Measurements from ENCODE around the gene UBD. TPM values are rescaled to one million over a fixed set of nuclear protein-coding genes. Genes with fewer than 3 reads are reported as not detected.

The UBD gene
- total and polyA plus RNA-seq, 4 donors = 2.1 to 19.4 (median 8.6) TPM

GRCh38 chr6:29521006-29521680, 38.4 kb downstream of the UBD start:
- Histone ChIP-seq H3K4me3 (no peak overlapping the region), H3K27me3 (ENCODE audit: control insufficient read depth in 3 of 3, insufficient read depth in 3 of 3, low read length in 2 of 3) (no peaks in the 10 kb centered on the region), H3K9me3 (ENCODE audit: control insufficient read depth in 4 of 4, insufficient read depth in 3 of 4, low read length in 3 of 4) (peaks cover 0 to 6% (median 0%) of the 10 kb centered on the region in 4 donors), H3K4me1 (ENCODE audit: control insufficient read depth in 5 of 5, insufficient read depth in 5 of 5, low read length in 5 of 5) (no peaks in the 10 kb centered on the region), H3K36me3 (ENCODE audit: control insufficient read depth in 4 of 4, insufficient read depth in 4 of 4, low read length in 4 of 4) (no peaks in the 10 kb centered on the region), H3K9ac (ENCODE audit: insufficient read depth in 1 of 2, low read length in 2 of 2) (no peak overlapping the region), H3K27ac (ENCODE audit: low read depth in 1 of 2, low read length in 1 of 2) (no peak overlapping the region)
- TF ChIP-seq CTCF (IDR thresholded peaks at IDR 0.05; ENCODE audit: control extremely low read depth, extremely low read depth) = no peak
- no peak for ATAC-seq (ENCODE audit: insufficient read depth, low FRiP score)
- 57 to 71% methylated on average over 8 of the region's 8 CpGs for WGBS, 2 donors
- DNase-seq = no peak

- no peak overlapping the region for H3K9ac ChIP-seq (ENCODE audit: insufficient read depth in 1 of 2, low read length in 2 of 2)
- no peak for TF ChIP-seq CTCF (IDR thresholded peaks at IDR 0.05; ENCODE audit: control extremely low read depth, extremely low read depth)
- no peak overlapping the region for H3K27ac ChIP-seq (ENCODE audit: low read depth in 1 of 2, low read length in 1 of 2)
- peaks cover 0 to 6% (median 0%) of the 10 kb centered on the region in 4 donors for H3K9me3 ChIP-seq (ENCODE audit: control insufficient read depth in 4 of 4, insufficient read depth in 3 of 4, low read length in 3 of 4)
- WGBS, 2 donors = 86 to 87% methylated on average over 4 of the region's 4 CpGs
- no peaks in the 10 kb centered on the region for H3K36me3 ChIP-seq (ENCODE audit: control insufficient read depth in 4 of 4, insufficient read depth in 4 of 4, low read length in 4 of 4)
- no peaks in the 10 kb centered on the region for H3K27me3 ChIP-seq (ENCODE audit: control insufficient read depth in 3 of 3, insufficient read depth in 3 of 3, low read length in 2 of 3)
- DNase-seq (no peak), ATAC-seq (ENCODE audit: insufficient read depth, low FRiP score) (no peak)
- H3K4me1 ChIP-seq (ENCODE audit: control insufficient read depth in 5 of 5, insufficient read depth in 5 of 5, low read length in 5 of 5) = no peaks in the 10 kb centered on the region
- H3K4me3 ChIP-seq = no peak overlapping the region
These were observed 39.3 kb downstream of the UBD start for GRCh38 chr6:29520232-29520631.

GRCh38 chr6:29519291-29520010, 40.1 kb downstream of the UBD start:
- ATAC-seq (ENCODE audit: insufficient read depth, low FRiP score) (no peak), DNase-seq (no peak)
- H3K9ac ChIP-seq (ENCODE audit: insufficient read depth in 1 of 2, low read length in 2 of 2) = no peak overlapping the region
- no peaks in the 10 kb centered on the region for H3K4me1 ChIP-seq (ENCODE audit: control insufficient read depth in 5 of 5, insufficient read depth in 5 of 5, low read length in 5 of 5)
- no peak for TF ChIP-seq CTCF (IDR thresholded peaks at IDR 0.05; ENCODE audit: control extremely low read depth, extremely low read depth)
- H3K9me3 ChIP-seq (ENCODE audit: control insufficient read depth in 4 of 4, insufficient read depth in 3 of 4, low read length in 3 of 4) = peaks cover 0 to 7% (median 0%) of the 10 kb centered on the region in 4 donors
- H3K4me3 ChIP-seq = no peak overlapping the region
- no peaks in the 10 kb centered on the region for H3K36me3 ChIP-seq (ENCODE audit: control insufficient read depth in 4 of 4, insufficient read depth in 4 of 4, low read length in 4 of 4)
- no peak overlapping the region for H3K27ac ChIP-seq (ENCODE audit: low read depth in 1 of 2, low read length in 1 of 2)
- 84 to 93% methylated on average over 6 of the region's 6 CpGs for WGBS, 2 donors
- H3K27me3 ChIP-seq (ENCODE audit: control insufficient read depth in 3 of 3, insufficient read depth in 3 of 3, low read length in 2 of 3) = no peaks in the 10 kb centered on the region
